ENCODE measurements around the gene UBAP2. TPM values are rescaled to one million over a fixed set of nuclear protein-coding genes. Genes with fewer than 3 reads are reported as not detected.

The UBAP2 gene
- total RNA-seq, 6 experiments from 2014 or later: 9.5 to 15.9 (median 11.4) TPM

DNA sequence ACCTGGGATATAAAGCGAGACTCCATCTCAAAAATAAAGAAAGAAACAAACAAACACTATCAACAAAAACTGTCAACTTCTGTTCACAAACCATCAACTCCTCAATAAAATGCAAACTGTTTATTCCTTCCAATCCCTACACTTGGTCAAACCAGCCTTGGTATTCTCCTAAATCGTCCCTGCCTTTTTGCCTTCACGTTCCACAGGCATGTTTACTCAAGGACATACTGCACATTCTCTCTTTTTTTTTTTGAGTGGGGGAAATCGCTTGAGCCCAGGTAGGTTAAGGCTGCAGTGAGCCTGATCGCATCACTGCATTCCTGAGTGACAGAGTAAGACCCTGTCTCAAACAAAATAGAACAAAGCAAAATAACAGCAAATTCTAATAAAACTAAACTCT lies 13.0 kb downstream of the UBAP2 start:
- Histone ChIP-seq H3K4me3 (no peak overlapping the region), H3K27ac (no peak overlapping the region), H3K27me3 (no peaks in the 10 kb centered on the region), H3K36me3 (no peaks in the 10 kb centered on the region), H3K9me3 (no peaks in the 10 kb centered on the region), H3K4me1 (no peaks in the 10 kb centered on the region)
- DNase-seq (no peak), ATAC-seq (no peak)
- TF ChIP-seq, protein P1, sequence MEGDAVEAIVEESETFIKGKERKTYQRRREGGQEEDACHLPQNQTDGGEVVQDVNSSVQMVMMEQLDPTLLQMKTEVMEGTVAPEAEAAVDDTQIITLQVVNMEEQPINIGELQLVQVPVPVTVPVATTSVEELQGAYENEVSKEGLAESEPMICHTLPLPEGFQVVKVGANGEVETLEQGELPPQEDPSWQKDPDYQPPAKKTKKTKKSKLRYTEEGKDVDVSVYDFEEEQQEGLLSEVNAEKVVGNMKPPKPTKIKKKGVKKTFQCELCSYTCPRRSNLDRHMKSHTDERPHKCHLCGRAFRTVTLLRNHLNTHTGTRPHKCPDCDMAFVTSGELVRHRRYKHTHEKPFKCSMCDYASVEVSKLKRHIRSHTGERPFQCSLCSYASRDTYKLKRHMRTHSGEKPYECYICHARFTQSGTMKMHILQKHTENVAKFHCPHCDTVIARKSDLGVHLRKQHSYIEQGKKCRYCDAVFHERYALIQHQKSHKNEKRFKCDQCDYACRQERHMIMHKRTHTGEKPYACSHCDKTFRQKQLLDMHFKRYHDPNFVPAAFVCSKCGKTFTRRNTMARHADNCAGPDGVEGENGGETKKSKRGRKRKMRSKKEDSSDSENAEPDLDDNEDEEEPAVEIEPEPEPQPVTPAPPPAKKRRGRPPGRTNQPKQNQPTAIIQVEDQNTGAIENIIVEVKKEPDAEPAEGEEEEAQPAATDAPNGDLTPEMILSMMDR (IDR thresholded peaks at IDR 0.05): no peak
- no peak for TF ChIP-seq POLR2A (IDR thresholded peaks at IDR 0.05)
- 64% methylated on average over 5 of the region's 5 CpGs for WGBS (ENCODE audit: insufficient coverage, low coverage, low lambda C conversion rate, missing lambda C conversion rate)
- intact Hi-C loops (cut with DNase I): no loop called here

DNA sequence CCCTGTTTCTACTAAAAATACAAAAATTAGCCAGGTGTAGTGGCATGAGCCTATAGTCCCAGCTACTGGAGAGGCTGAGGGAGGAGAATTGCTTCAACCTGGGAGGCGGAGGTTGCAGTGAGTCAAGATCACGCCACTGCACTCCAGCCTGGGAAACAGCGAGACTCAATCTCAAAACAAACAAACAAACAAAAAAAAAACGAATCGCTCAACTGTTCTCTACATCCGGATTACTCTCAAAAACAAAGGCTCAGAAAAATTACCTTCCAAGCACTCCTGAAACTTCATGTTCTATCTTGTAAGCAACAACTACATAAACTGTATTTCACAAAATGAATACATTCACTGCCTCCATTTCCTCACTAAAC lies 14.0 kb downstream of the UBAP2 start:
- ATAC-seq (no peak), DNase-seq (no peak)
- Histone ChIP-seq H3K27me3 (no peaks in the 10 kb centered on the region), H3K9me3 (no peaks in the 10 kb centered on the region), H3K4me3 (no peak overlapping the region), H3K36me3 (no peaks in the 10 kb centered on the region), H3K27ac (no peak overlapping the region), H3K4me1 (no peaks in the 10 kb centered on the region)
- 80% methylated on average over 6 of the region's 6 CpGs for WGBS (ENCODE audit: insufficient coverage, low coverage, low lambda C conversion rate, missing lambda C conversion rate)
- TF ChIP-seq POLR2A (IDR thresholded peaks at IDR 0.05): no peak
- TF ChIP-seq, protein P1 (IDR thresholded peaks at IDR 0.05): no peak
- intact Hi-C loops (cut with DNase I): no loop called here

DNA sequence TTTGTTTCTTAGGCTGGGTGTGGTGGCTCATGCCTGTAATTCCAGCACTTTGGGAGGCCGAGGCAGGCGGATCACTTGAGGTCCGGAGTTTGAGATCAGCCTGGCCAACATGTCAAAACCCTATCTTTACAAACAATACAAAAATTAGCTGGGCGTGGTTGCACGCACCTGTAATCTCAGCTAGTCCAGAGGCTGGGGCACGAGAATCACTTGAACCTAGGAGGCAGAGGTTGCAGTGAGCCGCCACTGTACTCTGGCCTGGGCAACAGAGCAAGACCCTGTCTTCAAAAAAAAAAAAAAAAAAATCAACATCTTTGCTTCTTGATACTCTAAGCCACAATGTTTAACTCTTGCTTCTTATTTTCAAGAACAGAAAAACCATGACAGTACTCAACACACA lies 16.1 kb downstream of the UBAP2 start:
- Histone ChIP-seq H3K36me3 (no peaks in the 10 kb centered on the region), H3K4me1 (no peaks in the 10 kb centered on the region), H3K27ac (no peak overlapping the region), H3K27me3 (no peaks in the 10 kb centered on the region), H3K9me3 (no peaks in the 10 kb centered on the region), H3K4me3 (no peak overlapping the region)
- no peak for TF ChIP-seq POLR2A (IDR thresholded peaks at IDR 0.05)
- TF ChIP-seq, protein P1 (IDR thresholded peaks at IDR 0.05): no peak
- intact Hi-C loops (cut with DNase I): no loop called here
- WGBS (ENCODE audit: insufficient coverage, low coverage, low lambda C conversion rate, missing lambda C conversion rate): 87% methylated on average over 6 of the region's 7 CpGs
- DNase-seq (no peak), ATAC-seq (no peak)

DNA sequence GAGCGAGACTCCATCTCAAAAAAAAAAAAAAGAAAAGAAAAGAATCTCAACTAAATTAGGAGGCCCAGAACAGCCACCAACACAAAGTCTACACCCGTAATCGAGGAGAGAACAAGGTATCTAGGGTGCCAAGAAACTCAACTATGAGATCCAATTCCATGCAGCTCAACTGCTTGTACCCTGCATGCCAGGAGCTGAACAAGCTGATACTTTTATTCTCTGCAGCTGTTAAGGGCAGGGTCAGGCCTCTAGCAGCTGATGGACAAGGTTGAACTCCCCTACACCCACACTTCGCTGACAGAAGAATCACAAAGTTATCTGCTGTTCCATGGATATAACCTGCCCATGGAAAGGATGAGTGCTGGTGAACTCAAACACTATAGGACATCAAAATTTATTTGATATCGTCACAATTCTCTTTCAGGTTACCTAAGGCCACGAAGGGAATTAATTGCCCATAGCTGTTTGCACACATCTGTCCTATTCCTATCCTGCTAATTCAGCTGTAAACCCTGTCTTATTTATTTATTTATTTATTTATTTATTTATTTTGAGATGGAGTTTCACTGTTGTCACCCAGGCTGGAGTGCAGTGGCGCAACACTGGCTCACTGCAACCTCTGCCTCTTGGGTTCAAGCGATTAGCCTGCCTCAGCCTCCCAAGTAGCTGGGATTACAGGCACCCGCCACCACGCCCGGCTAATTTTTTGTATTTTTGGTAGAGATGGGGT lies 20.7 kb downstream of the UBAP2 start:
- H3K36me3 ChIP-seq: no peaks in the 10 kb centered on the region
- TF ChIP-seq, protein P1 (IDR thresholded peaks at IDR 0.05): no peak
- no peak for TF ChIP-seq POLR2A (IDR thresholded peaks at IDR 0.05)
- intact Hi-C loops (cut with DNase I): no loop called here
- no peaks in the 10 kb centered on the region for H3K9me3 ChIP-seq
- no peaks in the 10 kb centered on the region for H3K4me1 ChIP-seq
- H3K27me3 ChIP-seq: no peaks in the 10 kb centered on the region
- H3K4me3 ChIP-seq: no peak overlapping the region
- DNase-seq: peak in 1 of 3 donors; percentile 13
- no peak overlapping the region for H3K27ac ChIP-seq
- 94% methylated on average over 10 of the region's 11 CpGs for WGBS (ENCODE audit: insufficient coverage, low coverage, low lambda C conversion rate, missing lambda C conversion rate)
- no peak for ATAC-seq
